NCI-H128 (cell line): ENCODE results near the gene ANKAR.
"Not testable (repeated sequence)": the region's sequence is repeated elsewhere in the genome, so short reads cannot be mapped to it uniquely, and the experiment has no call there.

Experiments
- DNase-seq: peaks from one replicate; lab custom pipeline; 2025; ENCODE audit not compliant: unreplicated experiment; lab: John Stamatoyannopoulos, UW

ANKAR gene

GRCh38 chr2:189659734-189660133 lies 14.7 kb upstream of the ANKAR start:
- DNase-seq = no peak

- no peak for DNase-seq
Measured at GRCh38 chr2:189660803-189661147, 13.7 kb upstream of the ANKAR start.

GRCh38 chr2:189661148-189661956 lies 13.1 kb upstream of the ANKAR start, which contains the start of gene ASNSD1:
TSS of gene ASNSD1 (plus strand) at chr2:189661459. CDS start at chr2:189666133, 4,674 bp downstream.
- peak; percentile 94 for DNase-seq

- DNase-seq = no peak
Measured at GRCh38 chr2:189661957-189662321, 12.5 kb upstream of the ANKAR start.

- DNase-seq = no peak
Measured at GRCh38 chr2:189662669-189663226, 11.7 kb upstream of the ANKAR start.

- DNase-seq = not testable (repeated sequence)
Measured at GRCh38 chr2:189663319-189663718, 11.2 kb upstream of the ANKAR start.

- DNase-seq = no peak
Measured at GRCh38 chr2:189669913-189670312, 4.6 kb upstream of the ANKAR start.

GRCh38 chr2:189673661-189674373 lies 653 bp upstream of the ANKAR start:
- DNase-seq = no peak

- no peak for DNase-seq
Measured at GRCh38 chr2:189676471-189676870, 2.0 kb downstream of the ANKAR start.

GRCh38 chr2:189679226-189679625 lies 4.8 kb downstream of the ANKAR start:
- DNase-seq = no peak

GRCh38 chr2:189681203-189681602 lies 6.7 kb downstream of the ANKAR start:
- DNase-seq = no peak

GRCh38 chr2:189681903-189682302 lies 7.4 kb downstream of the ANKAR start:
- DNase-seq = no peak

- no peak for DNase-seq
Measured at GRCh38 chr2:189683348-189683747, 8.9 kb downstream of the ANKAR start.

- no peak for DNase-seq
Measured at GRCh38 chr2:189684811-189685210, 10.3 kb downstream of the ANKAR start.

GRCh38 chr2:189685540-189686229 lies 11.2 kb downstream of the ANKAR start:
- no peak for DNase-seq

- not testable (repeated sequence) for DNase-seq
Measured at GRCh38 chr2:189687796-189688195, 13.3 kb downstream of the ANKAR start.

GRCh38 chr2:189696223-189696622 lies 21.8 kb downstream of the ANKAR start:
- no peak for DNase-seq

- DNase-seq = no peak
Measured at GRCh38 chr2:189698020-189698887, 23.8 kb downstream of the ANKAR start.

GRCh38 chr2:189700681-189701080 lies 26.2 kb downstream of the ANKAR start:
- DNase-seq = no peak

GRCh38 chr2:189702071-189702470 lies 27.6 kb downstream of the ANKAR start:
- DNase-seq = no peak
